ENCODE measurements around the gene ABCD3.
"Not testable (repeated sequence)": the region's sequence is repeated elsewhere in the genome, so short reads cannot be mapped to it uniquely, and the experiment has no call there.

DNA sequence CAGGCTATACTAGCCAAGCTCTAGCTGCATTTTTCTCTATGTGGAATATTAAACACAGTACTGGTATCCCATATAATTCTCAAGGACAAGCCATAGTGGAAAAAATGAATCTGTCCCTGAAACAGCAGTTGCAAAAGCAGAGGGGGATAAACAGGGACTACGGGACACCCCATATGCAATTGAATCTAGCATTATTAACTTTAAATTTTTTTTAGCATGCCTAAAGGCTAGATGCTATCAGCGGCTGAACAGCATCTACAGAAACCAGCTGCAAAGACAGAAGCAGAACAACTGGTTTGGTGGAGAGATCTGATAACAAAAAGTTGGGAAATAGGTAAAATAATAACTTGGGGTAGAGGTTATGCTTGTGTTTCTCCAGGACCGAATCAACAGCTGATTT lies 30.6 kb downstream of the ABCD3 start:
- not testable (repeated sequence) for TF ChIP-seq FOS (IDR thresholded peaks at IDR 0.05; ENCODE audit: low read depth, low read length); CTCF (conservative IDR thresholded peaks at IDR 0.05; ENCODE audit: low read depth, low read length); POLR2A (IDR thresholded peaks at IDR 0.05; ENCODE audit: low read depth, low read length); RCOR1 (IDR thresholded peaks at IDR 0.05; ENCODE audit: insufficient replicate concordance, low read length); CEBPB (IDR thresholded peaks at IDR 0.05; ENCODE audit: low read depth, low read length); RAD21 (IDR thresholded peaks at IDR 0.05; ENCODE audit: low read length); USF2 (IDR thresholded peaks at IDR 0.05; ENCODE audit: low read depth, low read length); MAZ (IDR thresholded peaks at IDR 0.05; ENCODE audit: borderline replicate concordance, low read depth, low read length); MAFK (IDR thresholded peaks at IDR 0.05; ENCODE audit: low read depth, low read length)
